ENCODE results near the gene IFITM5. TPM values are rescaled to one million over a fixed set of nuclear protein-coding genes. Genes with fewer than 3 reads are reported as not detected.

IFITM5 gene
- total RNA-seq, 2 donors from 2014 or later, result not detected

DNA sequence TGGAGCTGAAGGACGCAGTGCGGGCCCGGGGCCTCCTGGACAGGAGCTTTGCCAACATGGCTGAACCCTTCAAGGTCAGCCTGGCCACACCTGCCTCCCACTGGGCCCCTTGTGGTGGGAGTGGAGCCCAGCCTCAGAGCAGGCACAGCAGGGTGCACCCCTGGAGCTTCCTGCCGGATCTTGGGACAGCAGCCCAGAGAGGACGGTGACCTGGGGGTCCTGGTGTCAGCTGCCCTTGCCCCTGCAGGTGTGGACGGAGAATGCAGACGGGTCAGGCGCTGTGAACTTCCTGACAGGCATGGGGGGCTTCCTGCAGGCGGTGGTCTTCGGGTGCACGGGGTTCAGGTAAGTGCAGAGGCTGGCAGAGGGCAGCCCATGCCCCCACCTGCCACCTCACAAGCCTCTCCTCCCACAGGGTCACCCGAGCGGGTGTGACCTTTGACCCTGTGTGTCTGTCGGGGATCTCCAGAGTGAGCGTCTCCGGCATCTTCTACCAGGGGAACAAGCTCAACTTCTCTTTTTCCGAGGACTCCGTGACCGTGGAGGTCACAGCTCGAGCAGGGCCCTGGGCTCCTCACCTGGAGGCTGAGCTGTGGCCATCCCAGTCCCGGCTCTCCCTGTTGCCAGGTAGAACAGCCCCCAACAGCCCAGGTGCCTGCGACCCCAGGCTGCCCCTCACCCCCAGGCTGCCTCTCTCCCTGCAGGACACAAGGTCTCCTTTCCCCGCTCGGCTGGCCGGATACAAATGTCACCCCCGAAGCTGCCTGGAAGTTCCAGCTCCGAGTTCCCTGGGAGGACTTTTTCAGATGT is 5.3 kb downstream of the IFITM5 start:
- Histone ChIP-seq H3K4me3 (no peak overlapping the region), H3K27ac (no peak overlapping the region), H3K4me1 (replicated peaks) (no peaks in the 10 kb centered on the region), H3K36me3 (no peaks in the 10 kb centered on the region), H3K27me3 (replicated peaks; ENCODE audit: insufficient read depth) (peaks cover 2% of the 10 kb centered on the region), H3K9me3 (no peaks in the 10 kb centered on the region)
- WGBS, result 91% methylated on average over 26 of the region's 27 CpGs
- DNase-seq (ENCODE audit: low spot score), result no peak
- intact Hi-C loops (cut with DNase I), result no loop called here
- TF ChIP-seq CTCF (IDR thresholded peaks at IDR 0.05), result no peak
- TF ChIP-seq POLR2A (IDR thresholded peaks at IDR 0.05), result no peak
- no peak for TF ChIP-seq POLR2AphosphoS5 (IDR thresholded peaks at IDR 0.05)

- TF ChIP-seq POLR2AphosphoS5 (IDR thresholded peaks at IDR 0.05), result no peak
- TF ChIP-seq CTCF (IDR thresholded peaks at IDR 0.05), result no peak
- no peak for TF ChIP-seq POLR2A (IDR thresholded peaks at IDR 0.05)
- Histone ChIP-seq H3K36me3 (no peaks in the 10 kb centered on the region), H3K4me1 (replicated peaks) (no peaks in the 10 kb centered on the region), H3K27ac (no peak overlapping the region), H3K4me3 (no peak overlapping the region), H3K9me3 (no peaks in the 10 kb centered on the region), H3K27me3 (replicated peaks; ENCODE audit: insufficient read depth) (no peaks in the 10 kb centered on the region)
- intact Hi-C loops (cut with DNase I), result no loop called here
- no peak for DNase-seq (ENCODE audit: low spot score)
- 87% methylated on average over 15 of the region's 18 CpGs for whole genome bisulfite sequencing
Measured at GRCh38 chr11:293271-293851, 6.0 kb downstream of the IFITM5 start.

- TF ChIP-seq CTCF (IDR thresholded peaks at IDR 0.05) (no peak), POLR2A (IDR thresholded peaks at IDR 0.05) (no peak)
- no peak for DNase-seq (ENCODE audit: low spot score)
- intact Hi-C loops (cut with DNase I), result no loop called here
- 90% methylated on average over 23 of the region's 29 CpGs for WGBS
- H3K4me1 ChIP-seq (replicated peaks), result no peaks in the 10 kb centered on the region
- no peak overlapping the region for H3K4me3 ChIP-seq
- H3K27ac ChIP-seq, result no peak overlapping the region
- H3K9me3 ChIP-seq, result no peaks in the 10 kb centered on the region
- H3K27me3 ChIP-seq (replicated peaks; ENCODE audit: insufficient read depth), result no peaks in the 10 kb centered on the region
- no peaks in the 10 kb centered on the region for H3K36me3 ChIP-seq
Measured at GRCh38 chr11:292211-293121, 6.9 kb downstream of the IFITM5 start.

GRCh38 chr11:291281-292210 is 7.8 kb downstream of the IFITM5 start:
- intact Hi-C loops (cut with DNase I), result no loop called here
- no peak overlapping the region for H3K4me3 ChIP-seq
- WGBS, result 87% methylated on average over 43 of the region's 44 CpGs
- no peak for TF ChIP-seq CTCF (IDR thresholded peaks at IDR 0.05)
- TF ChIP-seq POLR2AphosphoS5 (IDR thresholded peaks at IDR 0.05), result no peak
- TF ChIP-seq POLR2A (IDR thresholded peaks at IDR 0.05), result no peak
- H3K36me3 ChIP-seq, result no peaks in the 10 kb centered on the region
- DNase-seq (ENCODE audit: low spot score), result no peak
- no peaks in the 10 kb centered on the region for H3K4me1 ChIP-seq (replicated peaks)
- no peaks in the 10 kb centered on the region for H3K9me3 ChIP-seq
- no peaks in the 10 kb centered on the region for H3K27me3 ChIP-seq (replicated peaks; ENCODE audit: insufficient read depth)
- no peak overlapping the region for H3K27ac ChIP-seq

Data from prostate gland (tissue), 2 donors.